B cell (primary cell): Measurements from ENCODE around the gene TRIM43B.
"Not testable (repeated sequence)": the region's sequence is repeated elsewhere in the genome, so short reads cannot be mapped to it uniquely, and the experiment has no call there.

Experiments used
- EZH2 ChIP-seq: IDR thresholded peaks from 2 replicates; pipeline ENCODE4 v1.6.1; 2012; ENCODE audit warnings: borderline replicate concordance, low read depth, mild to moderate bottlenecking, moderate library complexity, low read length; ENCODE audit not compliant: insufficient read depth, poor library complexity, severe bottlenecking
- TF ChIP-seq, protein P1 (sequence below): fragments of 200-600 bp; IDR thresholded peaks from one replicate; pipeline ENCODE4 v1.8.0; 2022; ENCODE audit warnings: antibody characterized with exemption, mild to moderate bottlenecking

DNA sequence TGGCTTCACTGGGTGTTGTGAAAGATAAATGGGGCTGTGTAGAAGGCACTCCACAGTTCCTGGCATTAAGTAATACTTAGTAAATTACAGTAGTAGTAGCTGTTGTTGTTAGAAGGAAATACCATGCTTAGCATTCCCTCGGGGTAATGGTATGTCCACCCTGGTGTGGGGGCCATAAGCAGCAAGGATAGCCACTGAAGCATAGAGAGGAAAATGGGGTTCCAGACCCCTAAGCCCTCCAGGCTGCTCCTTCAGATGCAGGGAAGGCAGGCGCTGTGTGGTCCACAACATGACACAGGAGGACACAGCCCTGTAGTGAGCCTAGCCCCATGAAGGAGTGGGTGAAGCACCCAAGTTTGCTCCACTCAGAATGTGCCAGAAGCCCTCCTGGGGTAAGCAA is 50.6 kb downstream of the TRIM43B start:
- TF ChIP-seq, protein P1, sequence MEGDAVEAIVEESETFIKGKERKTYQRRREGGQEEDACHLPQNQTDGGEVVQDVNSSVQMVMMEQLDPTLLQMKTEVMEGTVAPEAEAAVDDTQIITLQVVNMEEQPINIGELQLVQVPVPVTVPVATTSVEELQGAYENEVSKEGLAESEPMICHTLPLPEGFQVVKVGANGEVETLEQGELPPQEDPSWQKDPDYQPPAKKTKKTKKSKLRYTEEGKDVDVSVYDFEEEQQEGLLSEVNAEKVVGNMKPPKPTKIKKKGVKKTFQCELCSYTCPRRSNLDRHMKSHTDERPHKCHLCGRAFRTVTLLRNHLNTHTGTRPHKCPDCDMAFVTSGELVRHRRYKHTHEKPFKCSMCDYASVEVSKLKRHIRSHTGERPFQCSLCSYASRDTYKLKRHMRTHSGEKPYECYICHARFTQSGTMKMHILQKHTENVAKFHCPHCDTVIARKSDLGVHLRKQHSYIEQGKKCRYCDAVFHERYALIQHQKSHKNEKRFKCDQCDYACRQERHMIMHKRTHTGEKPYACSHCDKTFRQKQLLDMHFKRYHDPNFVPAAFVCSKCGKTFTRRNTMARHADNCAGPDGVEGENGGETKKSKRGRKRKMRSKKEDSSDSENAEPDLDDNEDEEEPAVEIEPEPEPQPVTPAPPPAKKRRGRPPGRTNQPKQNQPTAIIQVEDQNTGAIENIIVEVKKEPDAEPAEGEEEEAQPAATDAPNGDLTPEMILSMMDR: not testable (repeated sequence)
- not testable (repeated sequence) for TF ChIP-seq EZH2
